ENCODE measurements around the gene TMEM30A. TPM values are rescaled to one million over a fixed set of nuclear protein-coding genes. Genes with fewer than 3 reads are reported as not detected.
A peak's percentile ranks its signal among the peaks of the same experiment; 100 is the strongest.

The TMEM30A gene
- total and polyA plus RNA-seq, 2 donors (not counting 3 experiments of a cell fraction or from before 2014, with no cell fraction given) = 42.2 to 197 TPM

GRCh38 chr6:75204959-75205775 is 79.4 kb downstream of the TMEM30A start:
- BruUV-seq (replicated peaks) = TSS peak; percentile 5
- Histone ChIP-seq H3K27me3 (ENCODE audit: control insufficient read depth in 2 of 2, insufficient read depth in 2 of 2, low read length in 2 of 2) (peaks cover 9 to 13% of the 10 kb centered on the region in 2 experiments), H3K4me1 (ENCODE audit: control insufficient read depth, extremely low read depth, insufficient read depth, low read length) (peaks cover 31% of the 10 kb centered on the region), H3K79me2 (ENCODE audit: control insufficient read depth, insufficient read depth, low read length) (no peaks in the 10 kb centered on the region), H3K9me1 (replicated peaks; ENCODE audit: control insufficient read depth, extremely low read depth, insufficient read depth, low read length) (no peaks in the 10 kb centered on the region), H3K4me3 (replicated peaks in 1 of 3; ENCODE audit: insufficient read depth in 1 of 3, low read depth in 1 of 3, low read length in 3 of 3) (peak overlapping the region; percentile 34 to 76 (median 59)), H2AFZ (ENCODE audit: low read depth, low read length) (peak overlapping the region; percentile 17), H3K27ac (ENCODE audit: insufficient read depth, low read depth, low read length) (peak overlapping the region; percentile 12), H4K20me1 (replicated peaks; ENCODE audit: control insufficient read depth, extremely low read depth, insufficient read depth, low read length) (no peaks in the 10 kb centered on the region), H3K36me3 (ENCODE audit: control insufficient read depth in 2 of 2, extremely low read depth in 1 of 2, insufficient read depth in 2 of 2, low read length in 2 of 2) (no peaks in the 10 kb centered on the region), H3K9ac (replicated peaks; ENCODE audit: extremely low read depth, insufficient read depth, low read length) (peak overlapping the region; percentile 71), H3K4me2 (ENCODE audit: insufficient read depth, low read length) (peak overlapping the region; percentile 95), H3K9me3 (replicated peaks; ENCODE audit: control insufficient read depth, insufficient read depth, low read length) (no peaks in the 10 kb centered on the region)
- FAIRE-seq = peak; percentile 26
- peak; percentile 46 for DNase-seq (ENCODE audit: low read depth, low spot score)
- TF ChIP-seq FOS (IDR thresholded peaks at IDR 0.05; ENCODE audit: borderline replicate concordance, insufficient read depth, low read length) (no peak), POLR2AphosphoS5 (IDR thresholded peaks at IDR 0.05; ENCODE audit: insufficient read depth, low read depth, low read length) (no peak), GATA2 (IDR thresholded peaks at IDR 0.05; ENCODE audit: insufficient read depth, insufficient read length, low read depth, low read length) (no peak), EZH2 (IDR thresholded peaks at IDR 0.05; ENCODE audit: borderline replicate concordance, low read depth, low read length, severe bottlenecking) (no peak), JUN (IDR thresholded peaks at IDR 0.05; ENCODE audit: borderline replicate concordance, insufficient read depth, insufficient read length, low read depth) (no peak), MYC (IDR thresholded peaks at IDR 0.05; ENCODE audit: low read depth, low read length) (no peak), POLR2A (IDR thresholded peaks at IDR 0.05; ENCODE audit: low read depth, low read length) (no peak), MAX (IDR thresholded peaks at IDR 0.05; ENCODE audit: insufficient read depth, insufficient read length) (no peak)
- TF ChIP-seq, protein P1, sequence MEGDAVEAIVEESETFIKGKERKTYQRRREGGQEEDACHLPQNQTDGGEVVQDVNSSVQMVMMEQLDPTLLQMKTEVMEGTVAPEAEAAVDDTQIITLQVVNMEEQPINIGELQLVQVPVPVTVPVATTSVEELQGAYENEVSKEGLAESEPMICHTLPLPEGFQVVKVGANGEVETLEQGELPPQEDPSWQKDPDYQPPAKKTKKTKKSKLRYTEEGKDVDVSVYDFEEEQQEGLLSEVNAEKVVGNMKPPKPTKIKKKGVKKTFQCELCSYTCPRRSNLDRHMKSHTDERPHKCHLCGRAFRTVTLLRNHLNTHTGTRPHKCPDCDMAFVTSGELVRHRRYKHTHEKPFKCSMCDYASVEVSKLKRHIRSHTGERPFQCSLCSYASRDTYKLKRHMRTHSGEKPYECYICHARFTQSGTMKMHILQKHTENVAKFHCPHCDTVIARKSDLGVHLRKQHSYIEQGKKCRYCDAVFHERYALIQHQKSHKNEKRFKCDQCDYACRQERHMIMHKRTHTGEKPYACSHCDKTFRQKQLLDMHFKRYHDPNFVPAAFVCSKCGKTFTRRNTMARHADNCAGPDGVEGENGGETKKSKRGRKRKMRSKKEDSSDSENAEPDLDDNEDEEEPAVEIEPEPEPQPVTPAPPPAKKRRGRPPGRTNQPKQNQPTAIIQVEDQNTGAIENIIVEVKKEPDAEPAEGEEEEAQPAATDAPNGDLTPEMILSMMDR (IDR thresholded peaks at IDR 0.05; ENCODE audit: extremely low read depth in 1 of 2, insufficient read depth in 1 of 2, low read depth in 1 of 2, low read length in 2 of 2) = no peak
- CTCF ChIA-PET = interaction anchor here (0.6 to 12.5 kb wide), 33 partner anchors 38 to 1553 kb away, joined by 3 to 393 read pairs (median 4); no protein-coding TSS in a partner anchor
- dilution Hi-C loops (cut with MboI; ENCODE audit: extremely low pct_ligation_motif_present, low sequenced_read_pairs) = no loop called here
- intact Hi-C loops (cut with micrococcal nuclease) = loop anchor here (1.0 to 10.0 kb wide), 13 partner anchors 106 to 1528 kb away; no protein-coding TSS in a partner anchor
- POLR2A ChIA-PET = interaction anchor here (0.6 kb wide), 1 partner anchor 1531 kb away, joined by 6 read pairs; no protein-coding TSS in a partner anchor

All from endothelial cell of umbilical vein (primary cell).